KMS-11 (cell line): ENCODE results near the gene PPHLN1.

Experiments used
- H2AFZ ChIP-seq: fragments of 200-600 bp; sonication (generic); 2 replicates; pipeline ENCODE4 v1.6.1; 2016; ENCODE audit warnings: antibody characterized with exemption, mixed run types, low read depth
- H3K27ac ChIP-seq: fragments of 200-600 bp; sonication (generic); 2 replicates; pipeline ENCODE4 v1.6.1; 2016; ENCODE audit warnings: mild to moderate bottlenecking, mixed run types
- H3K27me3 ChIP-seq: fragments of 200-600 bp; sonication (generic); 2 replicates; pipeline ENCODE4 v1.6.1; 2017; ENCODE audit warnings: mild to moderate bottlenecking, low read depth, mixed run types, moderate library complexity; ENCODE audit not compliant: insufficient read depth
- H3K36me3 ChIP-seq: fragments of 200-600 bp; sonication (generic); 2 replicates; pipeline ENCODE4 v1.6.1; 2017; ENCODE audit warnings: mild to moderate bottlenecking, mixed run types; ENCODE audit not compliant: insufficient read depth
- H3K4me1 ChIP-seq: fragments of 200-600 bp; sonication (generic); 2 replicates; pipeline ENCODE4 v1.6.1; 2016; ENCODE audit warnings: mild to moderate bottlenecking, low read depth, mixed run types; ENCODE audit not compliant: poor library complexity, severe bottlenecking
- H3K4me2 ChIP-seq: fragments of 200-600 bp; sonication (generic); 2 replicates; pipeline ENCODE4 v1.7.0; 2016; ENCODE audit warnings: mild to moderate bottlenecking, mixed run types
- H3K4me3 ChIP-seq: fragments of 200-600 bp; sonication (generic); IDR thresholded peaks from 2 replicates; pipeline ENCODE4 v1.6.1; 2017; ENCODE audit warnings: low read depth, low read length, mixed read lengths; ENCODE audit not compliant: insufficient read depth
- H3K79me2 ChIP-seq: fragments of 200-600 bp; sonication (generic); 2 replicates; pipeline ENCODE4 v1.6.1; 2016; ENCODE audit warnings: low read depth, mixed run types; ENCODE audit not compliant: insufficient read depth
- H3K9ac ChIP-seq: fragments of 200-600 bp; sonication (generic); 2 replicates; pipeline ENCODE4 v1.6.1; 2016; ENCODE audit warnings: mild to moderate bottlenecking, mixed run types
- H4K20me1 ChIP-seq: fragments of 200-600 bp; sonication (generic); 2 replicates; pipeline ENCODE4 v1.6.1; 2016; ENCODE audit warnings: mild to moderate bottlenecking, mixed run types; ENCODE audit not compliant: insufficient read depth
- CTCF ChIP-seq: fragments of 200-600 bp; sonication (generic); conservative IDR thresholded peaks from 2 replicates; pipeline ENCODE4 v1.6.1; 2017; ENCODE audit warnings: low read depth, mild to moderate bottlenecking, antibody characterized with exemption, low read length, moderate library complexity, mixed read lengths

PPHLN1 gene

GRCh38 chr12:42474391-42474790 lies 148.4 kb downstream of the PPHLN1 start:
- H3K79me2 ChIP-seq = no peaks in the 10 kb centered on the region
- no peak overlapping the region for H3K4me2 ChIP-seq
- H3K27me3 ChIP-seq = no peaks in the 10 kb centered on the region
- H3K4me3 ChIP-seq = no peak overlapping the region
- TF ChIP-seq CTCF = no peak
- H4K20me1 ChIP-seq = no peaks in the 10 kb centered on the region
- peaks cover 18% of the 10 kb centered on the region for H3K4me1 ChIP-seq
- H3K27ac ChIP-seq = no peak overlapping the region
- no peaks in the 10 kb centered on the region for H3K36me3 ChIP-seq
- H3K9ac ChIP-seq = no peak overlapping the region
- no peak overlapping the region for H2AFZ ChIP-seq

GRCh38 chr12:42475106-42475505 lies 149.1 kb downstream of the PPHLN1 start:
- peaks cover 11% of the 10 kb centered on the region for H3K4me1 ChIP-seq
- H3K4me2 ChIP-seq = no peak overlapping the region
- H3K27me3 ChIP-seq = no peaks in the 10 kb centered on the region
- no peak overlapping the region for H3K27ac ChIP-seq
- no peak for TF ChIP-seq CTCF
- H3K9ac ChIP-seq = no peak overlapping the region
- H4K20me1 ChIP-seq = no peaks in the 10 kb centered on the region
- no peaks in the 10 kb centered on the region for H3K36me3 ChIP-seq
- no peaks in the 10 kb centered on the region for H3K79me2 ChIP-seq
- H3K4me3 ChIP-seq = no peak overlapping the region
- H2AFZ ChIP-seq = no peak overlapping the region

- H4K20me1 ChIP-seq = no peaks in the 10 kb centered on the region
- no peaks in the 10 kb centered on the region for H3K27me3 ChIP-seq
- no peak overlapping the region for H3K4me3 ChIP-seq
- H2AFZ ChIP-seq = no peak overlapping the region
- H3K36me3 ChIP-seq = no peaks in the 10 kb centered on the region
- TF ChIP-seq CTCF = no peak
- H3K79me2 ChIP-seq = no peaks in the 10 kb centered on the region
- H3K4me2 ChIP-seq = no peak overlapping the region
- no peak overlapping the region for H3K27ac ChIP-seq
- H3K9ac ChIP-seq = no peak overlapping the region
- peaks cover 7% of the 10 kb centered on the region for H3K4me1 ChIP-seq
These were observed 152.0 kb downstream of the PPHLN1 start for GRCh38 chr12:42477941-42478340.

- H3K9ac ChIP-seq = no peak overlapping the region
- H3K4me1 ChIP-seq = peaks cover 18% of the 10 kb centered on the region
- no peak overlapping the region for H3K4me3 ChIP-seq
- no peaks in the 10 kb centered on the region for H3K36me3 ChIP-seq
- H3K79me2 ChIP-seq = no peaks in the 10 kb centered on the region
- no peaks in the 10 kb centered on the region for H3K27me3 ChIP-seq
- no peak overlapping the region for H3K27ac ChIP-seq
- no peak overlapping the region for H3K4me2 ChIP-seq
- no peaks in the 10 kb centered on the region for H4K20me1 ChIP-seq
- no peak overlapping the region for H2AFZ ChIP-seq
- TF ChIP-seq CTCF = no peak
These were observed 155.4 kb downstream of the PPHLN1 start for GRCh38 chr12:42481368-42481767.
